ENCODE data around the gene ERC2.

The ERC2 gene

GRCh38 chr3:56324473-56324872 is 143.8 kb downstream of the ERC2 start:
- Mint-ChIP-seq H3K9me3 (no peaks in the 10 kb centered on the region), H3K4me1 (no peaks in the 10 kb centered on the region), H3K27me3 (peaks cover 8% of the 10 kb centered on the region), H3K36me3 (no peaks in the 10 kb centered on the region), H3K27ac (no peak overlapping the region), H3K4me3 (no peak overlapping the region)
- no peak for DNase-seq
- CTCF ChIA-PET: interaction anchor here (1.0 kb wide), 1 partner anchor 16 kb away, joined by 3 read pairs; no protein-coding TSS in a partner anchor

GRCh38 chr3:56323986-56324420 is 144.3 kb downstream of the ERC2 start:
- no peak for DNase-seq
- Mint-ChIP-seq H3K27ac (no peak overlapping the region), H3K4me3 (no peak overlapping the region), H3K9me3 (no peaks in the 10 kb centered on the region), H3K27me3 (peaks cover 5% of the 10 kb centered on the region), H3K36me3 (no peaks in the 10 kb centered on the region), H3K4me1 (no peaks in the 10 kb centered on the region)
- CTCF ChIA-PET: interaction anchor here (1.0 kb wide), 1 partner anchor 17 kb away, joined by 3 read pairs; no protein-coding TSS in a partner anchor

GRCh38 chr3:56322862-56323261 is 145.4 kb downstream of the ERC2 start:
- CTCF ChIA-PET: interaction anchor here (1.0 kb wide), 1 partner anchor 70 kb away, joined by 3 read pairs; no protein-coding TSS in a partner anchor
- Mint-ChIP-seq H3K4me3 (no peak overlapping the region), H3K27me3 (peaks cover 5% of the 10 kb centered on the region), H3K36me3 (no peaks in the 10 kb centered on the region), H3K27ac (no peak overlapping the region), H3K4me1 (no peaks in the 10 kb centered on the region), H3K9me3 (no peaks in the 10 kb centered on the region)
- no peak for DNase-seq

GRCh38 chr3:56321892-56322291 is 146.4 kb downstream of the ERC2 start:
- no peaks in the 10 kb centered on the region for H3K9me3 Mint-ChIP-seq
- DNase-seq: no peak
- no peak overlapping the region for H3K4me3 Mint-ChIP-seq
- H3K27me3 Mint-ChIP-seq: peaks cover 5% of the 10 kb centered on the region
- no peak overlapping the region for H3K27ac Mint-ChIP-seq
- H3K36me3 Mint-ChIP-seq: no peaks in the 10 kb centered on the region
- H3K4me1 Mint-ChIP-seq: no peaks in the 10 kb centered on the region
- CTCF ChIA-PET: no interaction called here

GRCh38 chr3:56321383-56321782 is 146.9 kb downstream of the ERC2 start:
- Mint-ChIP-seq H3K36me3 (no peaks in the 10 kb centered on the region), H3K4me3 (no peak overlapping the region), H3K9me3 (no peaks in the 10 kb centered on the region), H3K27me3 (peaks cover 5% of the 10 kb centered on the region), H3K4me1 (no peaks in the 10 kb centered on the region), H3K27ac (no peak overlapping the region)
- CTCF ChIA-PET: no interaction called here
- no peak for DNase-seq

- Mint-ChIP-seq H3K27me3 (peaks cover 1% of the 10 kb centered on the region), H3K9me3 (no peaks in the 10 kb centered on the region), H3K4me1 (no peaks in the 10 kb centered on the region), H3K36me3 (no peaks in the 10 kb centered on the region), H3K4me3 (no peak overlapping the region), H3K27ac (no peak overlapping the region)
- CTCF ChIA-PET: no interaction called here
- no peak for DNase-seq
These were observed 147.4 kb downstream of the ERC2 start for GRCh38 chr3:56320883-56321282.

- H3K36me3 Mint-ChIP-seq: no peaks in the 10 kb centered on the region
- no peak overlapping the region for H3K27ac Mint-ChIP-seq
- H3K4me1 Mint-ChIP-seq: no peaks in the 10 kb centered on the region
- DNase-seq: no peak
- H3K9me3 Mint-ChIP-seq: no peaks in the 10 kb centered on the region
- H3K4me3 Mint-ChIP-seq: no peak overlapping the region
- H3K27me3 Mint-ChIP-seq: no peaks in the 10 kb centered on the region
- CTCF ChIA-PET: no interaction called here
These were observed 149.4 kb downstream of the ERC2 start for GRCh38 chr3:56318891-56319290.

- H3K27ac Mint-ChIP-seq: no peak overlapping the region
- H3K27me3 Mint-ChIP-seq: no peaks in the 10 kb centered on the region
- no peaks in the 10 kb centered on the region for H3K4me1 Mint-ChIP-seq
- DNase-seq: no peak
- CTCF ChIA-PET: no interaction called here
- no peaks in the 10 kb centered on the region for H3K36me3 Mint-ChIP-seq
- no peaks in the 10 kb centered on the region for H3K9me3 Mint-ChIP-seq
- no peak overlapping the region for H3K4me3 Mint-ChIP-seq
These were observed 151.3 kb downstream of the ERC2 start for GRCh38 chr3:56316944-56317343.

- Mint-ChIP-seq H3K27me3 (no peaks in the 10 kb centered on the region), H3K4me1 (no peaks in the 10 kb centered on the region), H3K27ac (no peak overlapping the region), H3K9me3 (no peaks in the 10 kb centered on the region), H3K4me3 (no peak overlapping the region), H3K36me3 (no peaks in the 10 kb centered on the region)
- no peak for DNase-seq
- CTCF ChIA-PET: interaction anchor here (0.6 kb wide), 1 partner anchor 50 kb away, joined by 3 read pairs; no protein-coding TSS in a partner anchor
These were observed 153.4 kb downstream of the ERC2 start for GRCh38 chr3:56314842-56315241.

- DNase-seq: no peak
- Mint-ChIP-seq H3K4me3 (no peak overlapping the region), H3K36me3 (no peaks in the 10 kb centered on the region), H3K9me3 (no peaks in the 10 kb centered on the region), H3K27me3 (no peaks in the 10 kb centered on the region), H3K4me1 (no peaks in the 10 kb centered on the region), H3K27ac (no peak overlapping the region)
- CTCF ChIA-PET: no interaction called here
These were observed 158.8 kb downstream of the ERC2 start for GRCh38 chr3:56309465-56309864.

- Mint-ChIP-seq H3K27ac (no peak overlapping the region), H3K27me3 (peaks cover 2% of the 10 kb centered on the region), H3K9me3 (no peaks in the 10 kb centered on the region), H3K4me1 (no peaks in the 10 kb centered on the region), H3K4me3 (no peak overlapping the region), H3K36me3 (no peaks in the 10 kb centered on the region)
- no peak for DNase-seq
- CTCF ChIA-PET: no interaction called here
These were observed 159.8 kb downstream of the ERC2 start for GRCh38 chr3:56308471-56308870.

GRCh38 chr3:56304069-56304468 is 164.2 kb downstream of the ERC2 start:
- no peak for DNase-seq
- H3K4me3 Mint-ChIP-seq: no peak overlapping the region
- CTCF ChIA-PET: interaction anchor here (0.8 to 2.2 kb wide), 4 partner anchors 12 to 52 kb away, joined by 3 to 22 read pairs (median 7); no protein-coding TSS in a partner anchor
- H3K27ac Mint-ChIP-seq: no peak overlapping the region
- H3K36me3 Mint-ChIP-seq: no peaks in the 10 kb centered on the region
- H3K4me1 Mint-ChIP-seq: no peaks in the 10 kb centered on the region
- H3K27me3 Mint-ChIP-seq: peaks cover 8% of the 10 kb centered on the region
- H3K9me3 Mint-ChIP-seq: no peaks in the 10 kb centered on the region

GRCh38 chr3:56303487-56303886 is 164.8 kb downstream of the ERC2 start:
- CTCF ChIA-PET: interaction anchor here (0.8 to 2.2 kb wide), 5 partner anchors 11 to 51 kb away, joined by 3 to 22 read pairs (median 3); no protein-coding TSS in a partner anchor

GRCh38 chr3:56302417-56302816 is 165.8 kb downstream of the ERC2 start:
- Mint-ChIP-seq H3K36me3 (no peaks in the 10 kb centered on the region), H3K27ac (no peak overlapping the region), H3K9me3 (no peaks in the 10 kb centered on the region), H3K4me3 (no peak overlapping the region), H3K4me1 (no peaks in the 10 kb centered on the region), H3K27me3 (peaks cover 8% of the 10 kb centered on the region)
- DNase-seq: no peak
- CTCF ChIA-PET: interaction anchor here (2.2 kb wide), 1 partner anchor 10 kb away, joined by 22 read pairs; no protein-coding TSS in a partner anchor

More at GRCh38 chr3:56303487-56303886, 164.8 kb downstream of the ERC2 start:
- peak; percentile 23 for DNase-seq
- Mint-ChIP-seq H3K4me1 (no peaks in the 10 kb centered on the region), H3K27me3 (peaks cover 8% of the 10 kb centered on the region), H3K36me3 (no peaks in the 10 kb centered on the region), H3K4me3 (no peak overlapping the region), H3K9me3 (no peaks in the 10 kb centered on the region), H3K27ac (no peak overlapping the region)

- H3K4me1 Mint-ChIP-seq: no peaks in the 10 kb centered on the region
- no peaks in the 10 kb centered on the region for H3K9me3 Mint-ChIP-seq
- no peak for DNase-seq
- H3K27ac Mint-ChIP-seq: no peak overlapping the region
- peaks cover 5% of the 10 kb centered on the region for H3K27me3 Mint-ChIP-seq
- CTCF ChIA-PET: no interaction called here
- H3K4me3 Mint-ChIP-seq: no peak overlapping the region
- no peaks in the 10 kb centered on the region for H3K36me3 Mint-ChIP-seq
These were observed 170.9 kb downstream of the ERC2 start for GRCh38 chr3:56297281-56297840.

Data from activated naive CD4-positive, alpha-beta T cell treated with anti-CD3 and anti-CD28 coated beads, Interleukin-2, amount 10 ng/mL, durations not matched to agents 7 days and 5 days (primary cell).